ENCODE data around the gene EEF1AKMT3. TPM values are rescaled to one million over a fixed set of nuclear protein-coding genes. Genes with fewer than 3 reads are reported as not detected.

Gene EEF1AKMT3
- total RNA-seq, 5 donors from 2014 or later (not counting 1 experiment from before 2014, with no cell fraction given): 2.4 to 5.1 (median 3.4) TPM

DNA sequence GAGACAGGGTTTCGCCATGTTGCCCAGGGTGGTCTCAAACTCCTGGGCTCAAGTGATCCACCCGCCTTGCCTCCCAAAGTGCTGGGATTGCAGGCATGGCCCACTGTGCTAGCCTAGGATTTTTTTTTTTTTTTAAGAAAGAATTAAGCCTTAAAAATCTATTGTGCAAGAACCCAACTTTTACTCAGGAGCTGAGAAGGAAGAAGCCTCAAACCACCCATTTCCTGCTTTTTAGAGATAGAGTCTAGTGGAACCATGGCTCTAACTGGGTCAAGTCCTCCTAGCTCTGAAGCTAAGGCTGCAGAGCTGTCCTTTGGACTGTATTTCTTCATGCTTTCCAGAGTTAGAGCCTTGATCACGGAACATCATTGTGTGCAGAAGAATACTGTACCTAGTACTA, 8.8 kb downstream of the EEF1AKMT3 start:
- peaks cover 48 to 55% (median 49%) of the 10 kb centered on the region in 3 donors for H3K4me1 Mint-ChIP-seq
- ATAC-seq (replicated peaks in 1 of 4): peak in 2 of 4 experiments; percentile 27 to 32
- no peaks in the 10 kb centered on the region for H3K9me3 Mint-ChIP-seq

DNA sequence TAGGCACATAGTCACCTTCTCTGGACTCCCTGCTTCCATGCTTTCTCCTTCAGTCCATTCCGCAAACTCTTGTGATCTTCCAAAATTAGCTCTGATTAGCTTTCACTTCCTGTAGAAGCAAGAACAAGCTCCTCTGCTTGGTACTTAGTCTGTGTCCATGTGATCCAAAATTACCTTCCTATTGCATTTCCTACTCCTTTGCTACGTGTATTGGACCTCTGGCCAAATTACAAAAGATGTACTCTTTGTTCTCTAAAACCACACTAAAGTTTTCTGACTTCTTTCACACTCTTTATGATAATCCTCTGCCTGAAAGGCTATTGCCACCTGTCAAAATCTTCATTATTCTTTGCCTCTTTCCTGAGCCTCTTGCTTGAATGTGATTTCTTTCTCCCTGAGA, 9.4 kb downstream of the EEF1AKMT3 start:
- no peak overlapping the region for H3K4me3 ChIP-seq (ENCODE audit: control insufficient read depth in 1 of 2, extremely low read depth in 1 of 2, low read length in 1 of 2)
- Mint-ChIP-seq H3K4me1 (peaks cover 50 to 58% (median 52%) of the 10 kb centered on the region in 3 donors), H3K4me3 (peak overlapping the region; percentile 7 to 100 (median 17)), H3K27me3 (no peaks in the 10 kb centered on the region), H3K36me3 (peaks cover 15% of the 10 kb centered on the region), H3K9me3 (no peaks in the 10 kb centered on the region), H3K27ac (peak overlapping the region; percentile 97 to 99)
- H3K27ac ChIP-seq (ENCODE audit: low read length): peak overlapping the region; percentile 75
- 54% methylated on average over 2 of the region's 2 CpGs for WGBS (ENCODE audit: insufficient coverage)
- DNase-seq: peak in 1 of 35 experiments; percentile 19
- no peak for ATAC-seq (replicated peaks in 1 of 4)
- ChIA-PET POLR2A (interaction anchor here (0.5 to 0.8 kb wide), 5 partner anchors 8 to 138 kb away, joined by 3 read pairs; no protein-coding TSS in a partner anchor), CTCF (interaction anchor here (0.9 to 2.8 kb wide), 10 partner anchors 10 to 117 kb away, joined by 3 to 14 read pairs (median 4); partner anchors contain the start of genes EEF1AKMT3 (in 1 of the 2) and METTL1 (in 1 of the 2))
- no peaks in the 10 kb centered on the region for H3K27me3 ChIP-seq (replicated peaks in 1 of 2; ENCODE audit: control insufficient read depth in 2 of 2, extremely low read depth in 1 of 2, insufficient read depth in 2 of 2, low read length in 1 of 2)
- H3K9me3 ChIP-seq: no peaks in the 10 kb centered on the region
- H3K36me3 ChIP-seq (ENCODE audit: control insufficient read depth in 2 of 2, extremely low read depth in 1 of 2, insufficient read depth in 1 of 2, low read length in 1 of 2): peaks cover 0 to 20% of the 10 kb centered on the region in 2 donors
- H3K4me1 ChIP-seq (ENCODE audit: control insufficient read depth in 1 of 2, extremely low read depth in 1 of 2, insufficient read depth in 2 of 2, low read length in 2 of 2): peaks cover 22 to 46% of the 10 kb centered on the region in 2 experiments

More for the DNA sequence above, 8.8 kb downstream of the EEF1AKMT3 start:
- H3K4me3 Mint-ChIP-seq: peak overlapping the region in 2 of 3 donors; percentile 7 to 100
- Histone ChIP-seq H3K27ac (ENCODE audit: low read length) (peak overlapping the region; percentile 75), H3K27me3 (replicated peaks in 1 of 2; ENCODE audit: control insufficient read depth in 2 of 2, extremely low read depth in 1 of 2, insufficient read depth in 2 of 2, low read length in 1 of 2) (no peaks in the 10 kb centered on the region), H3K9me3 (no peaks in the 10 kb centered on the region), H3K4me3 (ENCODE audit: control insufficient read depth in 1 of 2, extremely low read depth in 1 of 2, low read length in 1 of 2) (no peak overlapping the region), H3K4me1 (ENCODE audit: control insufficient read depth in 1 of 2, extremely low read depth in 1 of 2, insufficient read depth in 2 of 2, low read length in 2 of 2) (peaks cover 22 to 46% of the 10 kb centered on the region in 2 experiments), H3K36me3 (ENCODE audit: control insufficient read depth in 2 of 2, extremely low read depth in 1 of 2, insufficient read depth in 1 of 2, low read length in 1 of 2) (peaks cover 0 to 14% of the 10 kb centered on the region in 2 donors)
- 86% methylated on average over 1 of the region's 3 CpGs for WGBS (ENCODE audit: insufficient coverage)
- CTCF ChIA-PET: interaction anchor here (0.9 to 2.8 kb wide), 10 partner anchors 9 to 118 kb away, joined by 3 to 14 read pairs (median 4); partner anchors contain the start of genes EEF1AKMT3 (in 1 of the 2) and METTL1 (in 1 of the 2)
- peak overlapping the region; percentile 97 to 99 for H3K27ac Mint-ChIP-seq
- no peaks in the 10 kb centered on the region for H3K27me3 Mint-ChIP-seq
- POLR2A ChIA-PET: interaction anchor here (0.5 to 0.8 kb wide), 5 partner anchors 8 to 116 kb away, joined by 3 read pairs; no protein-coding TSS in a partner anchor
- DNase-seq: peak in 1 of 35 experiments; percentile 55
- peaks cover 11% of the 10 kb centered on the region for H3K36me3 Mint-ChIP-seq

GRCh38 chr12:57782243-57782607, 9.8 kb downstream of the EEF1AKMT3 start:
- H3K4me3 ChIP-seq (ENCODE audit: control insufficient read depth in 1 of 2, extremely low read depth in 1 of 2, low read length in 1 of 2): peak overlapping the region; percentile 89 to 99
- peak overlapping the region; percentile 98 to 100 (median 99) for H3K4me3 Mint-ChIP-seq
- peaks cover 50 to 58% (median 52%) of the 10 kb centered on the region in 3 donors for H3K4me1 Mint-ChIP-seq

GRCh38 chr12:57782608-57783465, 10.4 kb downstream of the EEF1AKMT3 start, which contains the start of gene TSFM:
Gene TSFM, plus strand, starts transcription at chr12:57782787. Its CDS starts 15 bp downstream, at chr12:57782802.
- Mint-ChIP-seq H3K4me3 (peak within 1 kb of the TSS; percentile 98 to 100 (median 99)), H3K4me1 (peaks cover 50 to 58% (median 52%) of the 10 kb centered on the region in 3 donors), H3K36me3 (peaks cover 20% of the 10 kb centered on the region), H3K27ac (peak within 1 kb of the TSS; percentile 97 to 99), H3K27me3 (no peaks in the 10 kb centered on the region), H3K9me3 (no peaks in the 10 kb centered on the region)
- no peaks in the 10 kb centered on the region for H3K9me3 ChIP-seq
- under 1% methylated on average over 38 of the region's 45 CpGs for WGBS (ENCODE audit: insufficient coverage)
- H3K4me3 ChIP-seq (ENCODE audit: control insufficient read depth in 1 of 2, extremely low read depth in 1 of 2, low read length in 1 of 2): peak within 1 kb of the TSS; percentile 89 to 99
- CTCF ChIA-PET: interaction anchor here (0.5 to 2.8 kb wide), 21 partner anchors 10 to 158 kb away, joined by 3 to 14 read pairs (median 4); partner anchors contain the start of genes EEF1AKMT3 (in 2 of the 2), METTL1 (in 2 of the 2), ATP23 (in 1 of the 2) and CYP27B1 (in 1 of the 2)
- H3K36me3 ChIP-seq (ENCODE audit: control insufficient read depth in 2 of 2, extremely low read depth in 1 of 2, insufficient read depth in 1 of 2, low read length in 1 of 2): peaks cover 0 to 30% of the 10 kb centered on the region in 2 donors
- DNase-seq (peak; percentile 89 to 99 (median 96)), ATAC-seq (replicated peaks in 1 of 4) (peak; percentile 83 to 96 (median 88))
- POLR2A ChIA-PET: interaction anchor here (0.6 kb wide), 2 partner anchors 11 to 100 kb away, joined by 3 read pairs; partner anchors contain the start of genes EEF1AKMT3 (in 1 of the 2) and METTL1 (in 1 of the 2)
- H3K27ac ChIP-seq (ENCODE audit: low read length): peak within 1 kb of the TSS; percentile 75
- H3K4me1 ChIP-seq (ENCODE audit: control insufficient read depth in 1 of 2, extremely low read depth in 1 of 2, insufficient read depth in 2 of 2, low read length in 2 of 2): peaks cover 22 to 46% of the 10 kb centered on the region in 2 experiments
- H3K27me3 ChIP-seq (replicated peaks in 1 of 2; ENCODE audit: control insufficient read depth in 2 of 2, extremely low read depth in 1 of 2, insufficient read depth in 2 of 2, low read length in 1 of 2): no peaks in the 10 kb centered on the region

More at GRCh38 chr12:57782243-57782607, 9.8 kb downstream of the EEF1AKMT3 start:
- Mint-ChIP-seq H3K36me3 (peaks cover 18% of the 10 kb centered on the region), H3K9me3 (no peaks in the 10 kb centered on the region), H3K27ac (peak overlapping the region; percentile 97 to 99), H3K27me3 (no peaks in the 10 kb centered on the region)
- CTCF ChIA-PET: interaction anchor here (0.6 to 2.8 kb wide), 10 partner anchors 10 to 135 kb away, joined by 3 to 14 read pairs (median 4); partner anchors contain the start of genes CYP27B1 (in 1 of the 2), EEF1AKMT3 (in 1 of the 2) and METTL1 (in 1 of the 2)
- DNase-seq (no peak), ATAC-seq (replicated peaks in 1 of 4) (no peak)
- Histone ChIP-seq H3K9me3 (no peaks in the 10 kb centered on the region), H3K4me1 (ENCODE audit: control insufficient read depth in 1 of 2, extremely low read depth in 1 of 2, insufficient read depth in 2 of 2, low read length in 2 of 2) (peaks cover 22 to 46% of the 10 kb centered on the region in 2 experiments), H3K27ac (ENCODE audit: low read length) (peak overlapping the region; percentile 75), H3K36me3 (ENCODE audit: control insufficient read depth in 2 of 2, extremely low read depth in 1 of 2, insufficient read depth in 1 of 2, low read length in 1 of 2) (peaks cover 0 to 24% of the 10 kb centered on the region in 2 donors), H3K27me3 (replicated peaks in 1 of 2; ENCODE audit: control insufficient read depth in 2 of 2, extremely low read depth in 1 of 2, insufficient read depth in 2 of 2, low read length in 1 of 2) (no peaks in the 10 kb centered on the region)
- POLR2A ChIA-PET: interaction anchor here in 1 of 2 donors (0.6 kb wide), 1 partner anchor 138 kb away, joined by 3 read pairs; no protein-coding TSS in a partner anchor
- 0% methylated on average over 1 of the region's 4 CpGs for WGBS (ENCODE audit: insufficient coverage)

DNA sequence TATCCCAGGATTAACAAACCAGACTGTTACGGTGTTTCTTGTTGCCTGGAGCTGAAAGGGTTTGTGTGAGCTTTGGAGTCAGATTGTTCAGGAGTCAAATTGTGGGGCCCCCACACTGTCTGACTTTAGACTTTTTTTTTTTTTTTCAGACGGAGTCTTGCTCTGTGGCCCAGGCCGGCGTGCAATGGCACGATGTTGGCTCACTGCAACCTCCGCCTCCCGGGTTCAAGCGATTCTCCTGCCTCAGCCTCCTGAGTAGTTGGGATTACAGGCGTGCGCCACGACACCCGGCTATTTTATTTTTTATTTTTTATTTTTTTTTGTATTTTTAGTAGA, 11.0 kb downstream of the EEF1AKMT3 start:
- H3K27me3 Mint-ChIP-seq: no peaks in the 10 kb centered on the region
- ChIA-PET CTCF (interaction anchor here (0.7 to 2.8 kb wide), 9 partner anchors 11 to 120 kb away, joined by 3 to 14 read pairs (median 3); partner anchors contain the start of genes EEF1AKMT3 (in 2 of the 2), METTL1 (in 2 of the 2), CYP27B1 (in 1 of the 2) and OS9 (in 1 of the 2)), POLR2A (interaction anchor here (0.6 kb wide), 2 partner anchors 11 to 99 kb away, joined by 3 read pairs; partner anchors contain the start of genes EEF1AKMT3 (in 1 of the 2) and METTL1 (in 1 of the 2))
- DNase-seq (no peak), ATAC-seq (replicated peaks in 1 of 4) (no peak)
- H3K9me3 ChIP-seq: no peaks in the 10 kb centered on the region
- H3K27me3 ChIP-seq (replicated peaks in 1 of 2; ENCODE audit: control insufficient read depth in 2 of 2, extremely low read depth in 1 of 2, insufficient read depth in 2 of 2, low read length in 1 of 2): no peaks in the 10 kb centered on the region
- H3K4me1 ChIP-seq (ENCODE audit: control insufficient read depth in 1 of 2, extremely low read depth in 1 of 2, insufficient read depth in 2 of 2, low read length in 2 of 2): peaks cover 22 to 43% of the 10 kb centered on the region in 2 experiments
- H3K4me3 ChIP-seq (ENCODE audit: control insufficient read depth in 1 of 2, extremely low read depth in 1 of 2, low read length in 1 of 2): peak overlapping the region; percentile 89 to 99
- no peaks in the 10 kb centered on the region for H3K9me3 Mint-ChIP-seq
- peak overlapping the region; percentile 97 to 99 for H3K27ac Mint-ChIP-seq
- peaks cover 0 to 30% of the 10 kb centered on the region in 2 donors for H3K36me3 ChIP-seq (ENCODE audit: control insufficient read depth in 2 of 2, extremely low read depth in 1 of 2, insufficient read depth in 1 of 2, low read length in 1 of 2)
- H3K4me1 Mint-ChIP-seq: peaks cover 50 to 55% (median 53%) of the 10 kb centered on the region in 3 donors
- H3K4me3 Mint-ChIP-seq: peak overlapping the region; percentile 98 to 100 (median 99)
- WGBS (ENCODE audit: insufficient coverage): 94% methylated on average over 8 of the region's 12 CpGs
- H3K27ac ChIP-seq (ENCODE audit: low read length): no peak overlapping the region
- H3K36me3 Mint-ChIP-seq: peaks cover 21% of the 10 kb centered on the region

Data from T-cell (primary cell).